HepG2 (cell line): ENCODE results near the gene ADCK2. TPM values are rescaled to one million over a fixed set of nuclear protein-coding genes. Genes with fewer than 3 reads are reported as not detected.

ENCODE experiments used
- ATAC-seq: fragments of 200-7000 bp; cut with Tn5 transposase; 3 replicates; pipeline ENCODE4 v1.9.1; 2020; ENCODE audit warnings: mild to moderate bottlenecking, moderate library complexity
- BruUV-seq: library from RNA; stranded (reverse); fragments of 400-500 nt; replicated peaks from 2 replicates; lab custom pipeline; 2021; lab: Mats Ljungman, UMichigan
- CTCF ChIA-PET: fragments of 300-600 bp; formaldehyde crosslinking; extraction: SDS; loops from one replicate; lab custom pipeline; 2021; ENCODE audit warnings: low total read pairs, inconsistent platforms, low intra/inter-chr PET ratio; lab: Yijun Ruan, JAX
- POLR2A ChIA-PET: fragments of 350-600 bp; sonication (Branson Sonifier 250); formaldehyde crosslinking; loops from one replicate; lab custom pipeline; 2020; ENCODE audit warnings: antibody characterized with exemption, inconsistent platforms; lab: Yijun Ruan, JAX
- DNase-seq: peaks from one replicate; pipeline ENCODE4 v3.0.0-alpha.2; 2015; ENCODE audit warnings: low spot score
- FAIRE-seq: peaks from 3 replicates; lab custom pipeline; 2011; peaks lifted over from hg19 to GRCh38; lab: Jason Lieb, UNC
- H2AFZ ChIP-seq: one replicate; pipeline ENCODE4 v1.6.1; 2011; ENCODE audit warnings: low read length, inconsistent platforms
- H3K27ac ChIP-seq: fragments of 300-600 bp; 3 replicates; pipeline ENCODE4 v1.8.0; 2011; ENCODE audit warnings: mixed run types, mild to moderate bottlenecking, mixed read lengths, low read length, inconsistent platforms; ENCODE audit not compliant: insufficient read depth; ENCODE audit errors: extremely low read length
- H3K27me3 ChIP-seq, 2 experiments: fragments of 200-600 bp in 1 of 2; 2 replicates in 1 of 2; 3 replicates in 1 of 2; pipeline versions ENCODE4 v1.6.0 to v1.8.0; 2011; ENCODE audit warnings: low read length in 2 of 2, mild to moderate bottlenecking in 2 of 2, moderate library complexity in 2 of 2, inconsistent platforms in 1 of 2; ENCODE audit not compliant: insufficient read depth in 2 of 2, control insufficient read depth in 1 of 2
- H3K36me3 ChIP-seq, 2 experiments: fragments of 200-600 bp in 1 of 2; replicated peaks in 1 of 2; 2 replicates in 1 of 2; 3 replicates in 1 of 2; pipeline versions ENCODE4 v1.5.1 to v1.8.0; 2011; ENCODE audit warnings: low read length in 2 of 2, inconsistent platforms in 1 of 2; ENCODE audit not compliant: insufficient read depth in 2 of 2, control insufficient read depth in 1 of 2
- H3K4me1 ChIP-seq: 2 replicates; pipeline ENCODE4 v1.5.1; 2012; ENCODE audit warnings: low read length, inconsistent platforms; ENCODE audit not compliant: insufficient read depth
- H3K4me2 ChIP-seq: 2 replicates; pipeline ENCODE4 v1.6.0; 2011; ENCODE audit warnings: low read depth, low read length, inconsistent platforms
- H3K4me3 ChIP-seq, 3 experiments: fragments of 200-600 bp in 1 of 3; sonication (generic), shearing (Covaris generic) in 1 of 3; replicated peaks in 1 of 3; 2 replicates each; pipeline ENCODE4 v1.5.1; 2011 to 2016; ENCODE audit warnings: low read length in 3 of 3, inconsistent platforms in 2 of 3, low read depth in 2 of 3, mild to moderate bottlenecking in 2 of 3, control low read depth in 1 of 3, mixed read lengths in 1 of 3; ENCODE audit not compliant: insufficient read depth in 1 of 3
- H3K79me2 ChIP-seq: one replicate; pipeline ENCODE4 v1.6.1; 2011; ENCODE audit warnings: low read length, inconsistent platforms; ENCODE audit not compliant: insufficient read depth
- H3K9ac ChIP-seq: 2 replicates; pipeline ENCODE4 v1.6.0; 2011; ENCODE audit warnings: mild to moderate bottlenecking, low read depth, low read length, inconsistent platforms; ENCODE audit not compliant: insufficient read depth
- H3K9me3 ChIP-seq: 2 replicates; pipeline ENCODE4 v1.5.1; 2012; ENCODE audit warnings: mild to moderate bottlenecking, low read length
- H4K20me1 ChIP-seq: 2 replicates; pipeline ENCODE4 v1.6.0; 2011; ENCODE audit warnings: inconsistent platforms, mild to moderate bottlenecking, low read length, moderate library complexity; ENCODE audit not compliant: insufficient read depth
- DNMT3B ChIP-seq: conservative IDR thresholded peaks from 2 replicates; pipeline ENCODE4 v1.6.1; 2016; ENCODE audit warnings: missing biosample characterization, control low read depth
- TFAP4 ChIP-seq: sonication (generic); IDR thresholded peaks from 2 replicates; pipeline ENCODE4 v1.6.1; 2016; ENCODE audit warnings: low read depth, borderline replicate concordance
- ZBTB43 ChIP-seq: sonication (generic); formaldehyde crosslinking; conservative IDR thresholded peaks from 2 replicates; pipeline ENCODE4 v1.4.0; 2020; ENCODE audit warnings: missing genetic modification reagents
- ZFX ChIP-seq: sonication (generic); formaldehyde crosslinking; IDR thresholded peaks from 2 replicates; pipeline ENCODE4 v1.4.0; 2020; ENCODE audit warnings: mild to moderate bottlenecking, low read depth, missing genetic modification reagents, moderate library complexity
- ZSCAN22 ChIP-seq: sonication (generic); formaldehyde crosslinking; IDR thresholded peaks from 2 replicates; pipeline ENCODE4 v1.4.0; 2020; ENCODE audit warnings: mild to moderate bottlenecking, missing genetic modification reagents
- WGBS: methylation state at CpG from one replicate; pipeline ENCODE4 v1.1.6; 2017; ENCODE audit warnings: low lambda C conversion rate; 5-methylcytosine and 5-hydroxymethylcytosine counted together
- in situ Hi-C: cut with HindIII; loops from 2 replicates; pipeline ENCODE4 v1.10.0; 2017; ENCODE audit warnings: low pct_unique_long_range_greater_than_20kb; ENCODE audit not compliant: extremely low pct_ligation_motif_present
- intact Hi-C: fragments of 100-400 bp; cut with micrococcal nuclease; formaldehyde crosslinking; loops from one replicate; pipeline ENCODE4 v1.10.0; 2022; ENCODE audit not compliant: unreplicated experiment
- polyA plus RNA-seq, 8 experiments: library from polyadenylated mRNA; depleted of rRNA in 3 of 8; stranded (reverse) in 7 of 8; unstranded in 1 of 8; fragments of >200 nt; fragmentation: Illumina TruSeq in 4 of 8; extraction: Trizol in 4 of 8; gene quantifications; 2 replicates each; pipeline versions ENCODE4 v1.2.1 to v1.2.3, GENCODE V29; 2011 to 2016; ENCODE audit warnings: low read depth in 4 of 8, missing spikeins in 1 of 8, mixed read lengths in 1 of 8; ENCODE audit not compliant: insufficient read depth in 1 of 8
- total RNA-seq, 5 experiments: library from RNA; depleted of rRNA; stranded (reverse); fragments of >200 nt; fragmentation: Illumina TruSeq; extraction: Trizol; gene quantifications; 2 replicates each; pipeline ENCODE4 v1.2.3, GENCODE V29; 2016; ENCODE audit warnings: low read depth in 1 of 5
- TF ChIP-seq, protein P1 (sequence below): sonication (generic); formaldehyde crosslinking; IDR thresholded peaks from 2 replicates; pipeline ENCODE4 v1.8.1; 2023; ENCODE audit warnings: mild to moderate bottlenecking, missing genetic modification reagents, borderline replicate concordance
- TF ChIP-seq, protein P2 (sequence below): fragments of 450-650 bp; IDR thresholded peaks from 2 replicates; pipeline ENCODE4 v1.6.1; 2016

Gene ADCK2
- total and polyA plus RNA-seq, 2 of the 13 experiments (the other 11 are each of a cell fraction or from before 2014, with no cell fraction given), result 8.6 to 18.8 TPM

GRCh38 chr7:140649556-140650205, 23.1 kb upstream of the ADCK2 start:
- CTCF ChIA-PET, result no interaction called here
- Histone ChIP-seq H3K4me1 (peaks cover 4% of the 10 kb centered on the region; the same call in 1 of the 2 replicates), H3K36me3 (no peaks in the 10 kb centered on the region), H3K27me3 (peaks cover 0 to 7% of the 10 kb centered on the region in 2 experiments; a peak in 3 of 5 replicates), H3K4me2 (no peak overlapping the region), H3K27ac (no peak overlapping the region), H3K9ac (no peak overlapping the region), H3K4me3 (no peak overlapping the region), H2AFZ (no peak overlapping the region), H3K9me3 (no peaks in the 10 kb centered on the region), H3K79me2 (no peaks in the 10 kb centered on the region), H4K20me1 (no peaks in the 10 kb centered on the region)
- POLR2A ChIA-PET, result no interaction called here
- no TSS peak for BruUV-seq
- ATAC-seq (no peak), FAIRE-seq (no peak), DNase-seq (no peak)
- intact Hi-C loops, result loop anchor here (10.0 kb wide), 1 partner anchor 365 kb away; the partner anchor contains the start of gene MRPS33
- TF ChIP-seq, protein P1, sequence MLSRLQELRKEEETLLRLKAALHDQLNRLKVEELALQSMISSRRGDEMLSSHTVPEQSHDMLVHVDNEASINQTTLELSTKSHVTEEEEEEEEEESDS (CRISPR knock-in tag), result no peak
- TF ChIP-seq ZSCAN22 (CRISPR knock-in tag) (no peak), ZFX (no peak), DNMT3B (no peak), ZBTB43 (CRISPR knock-in tag) (no peak)
- in situ Hi-C loops, result loop anchor here (5.0 kb wide), 1 partner anchor 132 kb away; no protein-coding TSS in a partner anchor
- 46% methylated on average over 5 of the region's 6 CpGs for WGBS

GRCh38 chr7:140650367-140650766, 22.4 kb upstream of the ADCK2 start:
- no peak for DNase-seq
- Histone ChIP-seq H2AFZ (no peak overlapping the region), H3K79me2 (no peaks in the 10 kb centered on the region), H3K4me1 (peaks cover 4% of the 10 kb centered on the region; the same call in 1 of the 2 replicates), H3K9ac (no peak overlapping the region), H3K9me3 (no peaks in the 10 kb centered on the region), H3K27ac (no peak overlapping the region), H3K27me3 (peaks cover 0 to 7% of the 10 kb centered on the region in 2 experiments; a peak in 3 of 5 replicates), H3K4me2 (no peak overlapping the region), H3K4me3 (no peak overlapping the region), H3K36me3 (no peaks in the 10 kb centered on the region), H4K20me1 (no peaks in the 10 kb centered on the region)
- no peak for FAIRE-seq
- intact Hi-C loops, result loop anchor here (10.0 kb wide), 1 partner anchor 364 kb away; the partner anchor contains the start of gene MRPS33
- 46% methylated on average over 12 of the region's 12 CpGs for WGBS
- TF ChIP-seq, protein P2, sequence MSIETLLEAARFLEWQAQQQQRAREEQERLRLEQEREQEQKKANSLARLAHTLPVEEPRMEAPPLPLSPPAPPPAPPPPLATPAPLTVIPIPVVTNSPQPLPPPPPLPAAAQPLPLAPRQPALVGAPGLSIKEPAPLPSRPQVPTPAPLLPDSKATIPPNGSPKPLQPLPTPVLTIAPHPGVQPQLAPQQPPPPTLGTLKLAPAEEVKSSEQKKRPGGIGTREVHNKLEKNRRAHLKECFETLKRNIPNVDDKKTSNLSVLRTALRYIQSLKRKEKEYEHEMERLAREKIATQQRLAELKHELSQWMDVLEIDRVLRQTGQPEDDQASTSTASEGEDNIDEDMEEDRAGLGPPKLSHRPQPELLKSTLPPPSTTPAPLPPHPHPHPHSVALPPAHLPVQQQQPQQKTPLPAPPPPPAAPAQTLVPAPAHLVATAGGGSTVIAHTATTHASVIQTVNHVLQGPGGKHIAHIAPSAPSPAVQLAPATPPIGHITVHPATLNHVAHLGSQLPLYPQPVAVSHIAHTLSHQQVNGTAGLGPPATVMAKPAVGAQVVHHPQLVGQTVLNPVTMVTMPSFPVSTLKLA, result peak; percentile 74
- no peak for TF ChIP-seq TFAP4
- no peak for ATAC-seq
- no TSS peak for BruUV-seq
- CTCF ChIA-PET, result no interaction called here
- in situ Hi-C loops, result loop anchor here (5.0 kb wide), 1 partner anchor 133 kb away; no protein-coding TSS in a partner anchor
- POLR2A ChIA-PET, result no interaction called here
